Natural killer cell (primary cell): ENCODE results near the gene CEND1. TPM values are rescaled to one million over a fixed set of nuclear protein-coding genes. Genes with fewer than 3 reads are reported as not detected.

Experiments used
- ATAC-seq, 3 donors: fragments of 150-1000 bp in 2 of 3; fragments of 200-7000 bp in 1 of 3; cut with Tn5 transposase; 1 replicate in 1 of 3; 2 replicates in 2 of 3; pipeline ENCODE4 v1.10.0; 2021; ENCODE audit warnings: mild to moderate bottlenecking in 2 of 3, moderate library complexity in 2 of 3
- DNase-seq, 2 donors: peaks; one replicate each; pipeline versions ENCODE4 v3.0.0 to v3.0.0-alpha.2; 2013 to 2021; ENCODE audit warnings: mixed read lengths in 1 of 2
- H3K27ac ChIP-seq: one replicate; pipeline ENCODE4 v1.5.1; 2013; ENCODE audit warnings: mild to moderate bottlenecking, low read length
- H3K27me3 ChIP-seq: one replicate; pipeline ENCODE4 v1.6.1; 2013; ENCODE audit warnings: low read length; ENCODE audit not compliant: control insufficient read depth, insufficient read depth
- H3K36me3 ChIP-seq: one replicate; pipeline ENCODE4 v1.6.1; 2013; ENCODE audit warnings: low read length; ENCODE audit not compliant: control insufficient read depth, insufficient read depth
- H3K4me1 ChIP-seq: one replicate; pipeline ENCODE4 v1.6.1; 2013; ENCODE audit warnings: low read length; ENCODE audit not compliant: control insufficient read depth, insufficient read depth
- H3K4me3 ChIP-seq: one replicate; pipeline ENCODE4 v1.5.1; 2013; ENCODE audit warnings: low read length
- H3K9me3 ChIP-seq: one replicate; pipeline ENCODE4 v1.6.1; 2013; ENCODE audit warnings: low read length; ENCODE audit not compliant: control insufficient read depth, insufficient read depth
- H3K27ac Mint-ChIP-seq, 2 donors: one replicate each; pipeline ENCODE4 v1.8.0; 2022; ENCODE audit warnings: mild to moderate bottlenecking in 2 of 2, mixed read lengths in 2 of 2, moderate library complexity in 1 of 2
- H3K27me3 Mint-ChIP-seq, 2 donors: one replicate each; pipeline ENCODE4 v1.8.0; 2022; ENCODE audit warnings: low read depth in 2 of 2, mixed read lengths in 2 of 2
- H3K36me3 Mint-ChIP-seq: one replicate; pipeline ENCODE4 v1.8.0; 2022; ENCODE audit warnings: mixed read lengths
- H3K4me1 Mint-ChIP-seq, 2 donors: one replicate each; pipeline ENCODE4 v1.8.0; 2022; ENCODE audit warnings: mixed read lengths in 2 of 2
- H3K4me3 Mint-ChIP-seq: one replicate; pipeline ENCODE4 v1.8.0; 2022; ENCODE audit warnings: mild to moderate bottlenecking, moderate library complexity, mixed read lengths
- H3K9me3 Mint-ChIP-seq, 2 donors: one replicate each; pipeline ENCODE4 v1.8.0; 2022; ENCODE audit warnings: mixed read lengths in 2 of 2
- CTCF ChIP-seq: fragments of 200-600 bp; IDR thresholded peaks from one replicate; pipeline ENCODE4 v1.8.0; 2022; ENCODE audit warnings: antibody characterized with exemption
- WGBS: methylation state at CpG from one replicate; pipeline ENCODE4 v1.1.7; 2013; ENCODE audit warnings: missing lambda C conversion rate; ENCODE audit not compliant: insufficient coverage; 5-methylcytosine and 5-hydroxymethylcytosine counted together
- intact Hi-C: fragments of 100-400 bp; cut with micrococcal nuclease; formaldehyde crosslinking; loops from one replicate; pipeline ENCODE4 v1.14.2; 2022
- total RNA-seq, 4 donors: library from RNA; stranded (reverse); fragments of 120-200 nt in 1 of 4; gene quantifications; one replicate each; pipeline versions ENCODE4 v1.2.3 to v1.2.4, GENCODE V29; 2013 to 2022

The CEND1 gene
- total RNA-seq, 3 donors from 2014 or later (not counting 1 experiment from before 2014, with no cell fraction given) = not detected

GRCh38 chr11:790721-791564 lies 1.1 kb upstream of the CEND1 start:
- ATAC-seq = no peak
- no peaks in the 10 kb centered on the region for H3K9me3 ChIP-seq
- no peak for DNase-seq
- H3K4me3 ChIP-seq = no peak overlapping the region
- no peak overlapping the region for H3K27ac ChIP-seq
- peaks cover 24% of the 10 kb centered on the region for H3K36me3 ChIP-seq
- no peak overlapping the region for H3K27ac Mint-ChIP-seq
- WGBS = 90% methylated on average over 18 of the region's 18 CpGs
- H3K27me3 ChIP-seq = peaks cover 8% of the 10 kb centered on the region
- intact Hi-C loops = no loop called here
- no peak overlapping the region for H3K4me3 Mint-ChIP-seq
- peaks cover 0 to 4% of the 10 kb centered on the region in 2 donors for H3K4me1 Mint-ChIP-seq
- H3K4me1 ChIP-seq = peaks cover 32% of the 10 kb centered on the region
- H3K9me3 Mint-ChIP-seq = no peaks in the 10 kb centered on the region
- H3K36me3 Mint-ChIP-seq = no peaks in the 10 kb centered on the region
- no peaks in the 10 kb centered on the region for H3K27me3 Mint-ChIP-seq
- no peak for TF ChIP-seq CTCF

- H3K27ac Mint-ChIP-seq = no peak overlapping the region
- Histone ChIP-seq H3K27me3 (peaks cover 8% of the 10 kb centered on the region), H3K4me1 (peaks cover 17% of the 10 kb centered on the region), H3K27ac (no peak overlapping the region), H3K36me3 (peaks cover 21% of the 10 kb centered on the region), H3K4me3 (no peak overlapping the region), H3K9me3 (no peaks in the 10 kb centered on the region)
- intact Hi-C loops = no loop called here
- H3K4me3 Mint-ChIP-seq = no peak overlapping the region
- no peaks in the 10 kb centered on the region for H3K36me3 Mint-ChIP-seq
- ATAC-seq (no peak), DNase-seq (no peak)
- H3K9me3 Mint-ChIP-seq = no peaks in the 10 kb centered on the region
- H3K27me3 Mint-ChIP-seq = no peaks in the 10 kb centered on the region
- H3K4me1 Mint-ChIP-seq = peaks cover 0 to 6% of the 10 kb centered on the region in 2 donors
- 45% methylated on average over 31 of the region's 31 CpGs for WGBS
- TF ChIP-seq CTCF = no peak
Observed at GRCh38 chr11:788953-789940, 643 bp downstream of the CEND1 start.

GRCh38 chr11:788009-788640 lies 1.8 kb downstream of the CEND1 start:
- no peak for TF ChIP-seq CTCF
- no peak for DNase-seq
- WGBS = 51% methylated on average over 28 of the region's 28 CpGs
- Mint-ChIP-seq H3K9me3 (no peaks in the 10 kb centered on the region), H3K4me3 (no peak overlapping the region), H3K27ac (no peak overlapping the region), H3K4me1 (peaks cover 0 to 6% of the 10 kb centered on the region in 2 donors), H3K27me3 (no peaks in the 10 kb centered on the region), H3K36me3 (no peaks in the 10 kb centered on the region)
- peaks cover 12% of the 10 kb centered on the region for H3K36me3 ChIP-seq
- no peak overlapping the region for H3K4me3 ChIP-seq
- ATAC-seq = no peak
- H3K9me3 ChIP-seq = no peaks in the 10 kb centered on the region
- no peak overlapping the region for H3K27ac ChIP-seq
- H3K4me1 ChIP-seq = peaks cover 17% of the 10 kb centered on the region
- peaks cover 8% of the 10 kb centered on the region for H3K27me3 ChIP-seq
- intact Hi-C loops = no loop called here
